Astrocyte of the spinal cord (primary cell): ENCODE data around the gene ERC2.
A peak's percentile ranks its signal among the peaks of the same experiment; 100 is the strongest.

Source experiments
- DNase-seq: peaks from one replicate; pipeline ENCODE4 v3.0.0; 2011; ENCODE audit warnings: low read depth, low spot score
- H3K4me3 ChIP-seq: 2 replicates; pipeline ENCODE4 v1.5.1; 2011; ENCODE audit warnings: low read depth, mild to moderate bottlenecking, low read length, moderate library complexity
- in situ Hi-C: cut with HindIII; loops from 2 replicates; pipeline ENCODE4 v1.10.0; 2017; ENCODE audit warnings: low sequenced_read_pairs
- TF ChIP-seq, protein P1 (sequence below): IDR thresholded peaks from 2 replicates; pipeline ENCODE4 v1.5.1; 2012; ENCODE audit warnings: low read depth, mild to moderate bottlenecking, low read length, inconsistent platforms

The ERC2 gene

DNA sequence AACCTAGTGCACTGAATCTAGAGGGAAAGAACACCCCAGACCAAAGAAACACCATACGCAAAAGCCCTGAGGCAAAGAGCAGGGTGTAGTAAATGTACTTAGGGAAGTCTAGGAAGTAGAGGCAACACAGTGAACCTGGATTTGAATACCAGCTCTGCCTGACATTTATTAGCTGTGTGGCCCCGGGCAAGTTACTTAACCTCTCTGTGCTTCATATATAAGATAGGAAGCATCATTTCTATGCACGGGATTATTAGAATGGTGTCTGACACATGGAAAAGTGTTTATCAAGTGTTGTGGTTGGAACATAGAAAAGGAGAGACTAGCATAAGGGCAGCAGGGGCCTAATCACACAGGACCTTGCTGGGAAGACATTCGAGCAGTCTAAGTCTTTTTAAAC lies 132.2 kb downstream of the ERC2 start:
- TF ChIP-seq, protein P1, sequence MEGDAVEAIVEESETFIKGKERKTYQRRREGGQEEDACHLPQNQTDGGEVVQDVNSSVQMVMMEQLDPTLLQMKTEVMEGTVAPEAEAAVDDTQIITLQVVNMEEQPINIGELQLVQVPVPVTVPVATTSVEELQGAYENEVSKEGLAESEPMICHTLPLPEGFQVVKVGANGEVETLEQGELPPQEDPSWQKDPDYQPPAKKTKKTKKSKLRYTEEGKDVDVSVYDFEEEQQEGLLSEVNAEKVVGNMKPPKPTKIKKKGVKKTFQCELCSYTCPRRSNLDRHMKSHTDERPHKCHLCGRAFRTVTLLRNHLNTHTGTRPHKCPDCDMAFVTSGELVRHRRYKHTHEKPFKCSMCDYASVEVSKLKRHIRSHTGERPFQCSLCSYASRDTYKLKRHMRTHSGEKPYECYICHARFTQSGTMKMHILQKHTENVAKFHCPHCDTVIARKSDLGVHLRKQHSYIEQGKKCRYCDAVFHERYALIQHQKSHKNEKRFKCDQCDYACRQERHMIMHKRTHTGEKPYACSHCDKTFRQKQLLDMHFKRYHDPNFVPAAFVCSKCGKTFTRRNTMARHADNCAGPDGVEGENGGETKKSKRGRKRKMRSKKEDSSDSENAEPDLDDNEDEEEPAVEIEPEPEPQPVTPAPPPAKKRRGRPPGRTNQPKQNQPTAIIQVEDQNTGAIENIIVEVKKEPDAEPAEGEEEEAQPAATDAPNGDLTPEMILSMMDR: no peak
- in situ Hi-C loops: no loop called here

GRCh38 chr3:56324473-56324872 lies 143.8 kb downstream of the ERC2 start:
- in situ Hi-C loops: no loop called here
- H3K4me3 ChIP-seq: no peak overlapping the region
- TF ChIP-seq, protein P1: no peak
- no peak for DNase-seq

More for the DNA sequence above, 132.2 kb downstream of the ERC2 start:
- no peak for DNase-seq
- no peak overlapping the region for H3K4me3 ChIP-seq

GRCh38 chr3:56323986-56324420 lies 144.3 kb downstream of the ERC2 start:
- H3K4me3 ChIP-seq: no peak overlapping the region
- TF ChIP-seq, protein P1: no peak
- in situ Hi-C loops: no loop called here
- DNase-seq: peak; percentile 88

GRCh38 chr3:56322862-56323261 lies 145.4 kb downstream of the ERC2 start:
- no peak for DNase-seq
- TF ChIP-seq, protein P1: no peak
- H3K4me3 ChIP-seq: no peak overlapping the region
- in situ Hi-C loops: no loop called here

DNA sequence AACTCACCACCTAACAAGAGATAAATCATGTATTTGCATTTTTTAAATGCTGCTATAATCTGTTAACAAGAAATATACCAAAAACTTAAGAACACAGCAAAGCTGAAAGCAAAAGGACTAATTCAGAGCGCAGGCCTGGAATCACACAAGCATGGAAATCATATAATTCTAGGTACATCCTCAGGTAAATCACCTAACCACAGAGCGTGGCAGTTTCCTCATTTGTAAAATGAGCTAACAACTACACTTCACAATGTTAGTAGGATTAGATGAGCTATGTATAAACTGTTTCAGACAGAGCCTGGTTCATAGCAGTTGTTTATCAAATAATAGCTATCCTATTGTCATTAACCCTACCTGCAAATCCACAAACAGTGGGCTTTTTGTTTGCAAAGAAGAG lies 146.4 kb downstream of the ERC2 start:
- no peak for DNase-seq
- TF ChIP-seq, protein P1: no peak

DNA sequence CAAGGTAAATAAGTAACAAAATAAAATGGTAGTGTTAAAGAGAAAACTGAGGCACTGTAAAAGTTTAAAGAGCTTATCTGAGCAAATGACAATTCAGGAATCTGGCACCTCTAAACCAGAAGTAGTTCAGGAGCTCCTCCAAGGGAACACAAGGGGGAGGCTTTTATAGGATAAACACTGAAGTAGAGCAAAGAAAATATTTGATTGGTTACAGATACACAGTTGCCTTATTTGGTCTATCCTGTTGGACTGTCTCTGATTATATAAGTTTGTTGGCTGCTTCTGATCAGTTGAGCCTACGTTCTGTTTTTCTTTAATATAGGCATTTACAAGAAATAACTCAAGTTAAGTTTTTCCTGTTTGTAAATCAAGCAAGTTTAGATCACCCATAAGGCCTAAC lies 146.9 kb downstream of the ERC2 start:
- TF ChIP-seq, protein P1: no peak
- in situ Hi-C loops: no loop called here
- no peak for DNase-seq
- no peak overlapping the region for H3K4me3 ChIP-seq

More for the DNA sequence above, 146.4 kb downstream of the ERC2 start:
- no peak overlapping the region for H3K4me3 ChIP-seq
- in situ Hi-C loops: no loop called here

- in situ Hi-C loops: no loop called here
- DNase-seq: no peak
- TF ChIP-seq, protein P1: no peak
- no peak overlapping the region for H3K4me3 ChIP-seq
Measured at GRCh38 chr3:56320883-56321282, 147.4 kb downstream of the ERC2 start.
